Parathyroid adenoma (tissue), 2 donors: ENCODE measurements around the gene DLGAP1.
"Not testable (repeated sequence)": the region's sequence is repeated elsewhere in the genome, so short reads cannot be mapped to it uniquely, and the experiment has no call there.

Experiments used
- H2AFZ ChIP-seq: fragments of 300-600 bp; sonication (generic); one replicate; pipeline ENCODE4 v1.7.0; 2017; ENCODE audit warnings: antibody characterized with exemption, mild to moderate bottlenecking
- H3K27ac ChIP-seq: fragments of 300-600 bp; sonication (generic); one replicate; pipeline ENCODE4 v1.7.0; 2017
- H3K27me3 ChIP-seq: fragments of 300-600 bp; sonication (generic); one replicate; pipeline ENCODE4 v1.7.0; 2017; ENCODE audit warnings: low read length; ENCODE audit not compliant: control insufficient read depth, insufficient read depth
- H3K36me3 ChIP-seq: fragments of 300-600 bp; sonication (generic); one replicate; pipeline ENCODE4 v1.7.0; 2017; ENCODE audit warnings: low read length; ENCODE audit not compliant: control insufficient read depth, insufficient read depth
- H3K4me1 ChIP-seq: fragments of 300-600 bp; sonication (generic); one replicate; pipeline ENCODE4 v1.7.0; 2017; ENCODE audit warnings: control low read depth
- H3K4me2 ChIP-seq: fragments of 300-600 bp; sonication (generic); one replicate; pipeline ENCODE4 v1.7.0; 2017; ENCODE audit warnings: low read length
- H3K4me3 ChIP-seq: fragments of 300-600 bp; sonication (generic); one replicate; pipeline ENCODE4 v1.7.0; 2017; ENCODE audit warnings: low read depth, low read length
- H3K79me2 ChIP-seq: fragments of 300-600 bp; sonication (generic); one replicate; pipeline ENCODE4 v1.7.0; 2017; ENCODE audit warnings: control low read depth
- H3K9ac ChIP-seq: fragments of 300-600 bp; sonication (generic); one replicate; pipeline ENCODE4 v1.7.0; 2017; ENCODE audit warnings: mild to moderate bottlenecking
- H3K9me3 ChIP-seq: fragments of 300-600 bp; sonication (generic); one replicate; pipeline ENCODE4 v1.7.0; 2017; ENCODE audit warnings: low read length; ENCODE audit not compliant: control insufficient read depth
- CTCF ChIP-seq: fragments of 300-600 bp; sonication (generic); IDR thresholded peaks from one replicate; pipeline ENCODE4 v1.7.0; 2017; ENCODE audit warnings: antibody characterized with exemption, mild to moderate bottlenecking
- donor health status: primary hyperparathyroidism.

Gene DLGAP1

DNA sequence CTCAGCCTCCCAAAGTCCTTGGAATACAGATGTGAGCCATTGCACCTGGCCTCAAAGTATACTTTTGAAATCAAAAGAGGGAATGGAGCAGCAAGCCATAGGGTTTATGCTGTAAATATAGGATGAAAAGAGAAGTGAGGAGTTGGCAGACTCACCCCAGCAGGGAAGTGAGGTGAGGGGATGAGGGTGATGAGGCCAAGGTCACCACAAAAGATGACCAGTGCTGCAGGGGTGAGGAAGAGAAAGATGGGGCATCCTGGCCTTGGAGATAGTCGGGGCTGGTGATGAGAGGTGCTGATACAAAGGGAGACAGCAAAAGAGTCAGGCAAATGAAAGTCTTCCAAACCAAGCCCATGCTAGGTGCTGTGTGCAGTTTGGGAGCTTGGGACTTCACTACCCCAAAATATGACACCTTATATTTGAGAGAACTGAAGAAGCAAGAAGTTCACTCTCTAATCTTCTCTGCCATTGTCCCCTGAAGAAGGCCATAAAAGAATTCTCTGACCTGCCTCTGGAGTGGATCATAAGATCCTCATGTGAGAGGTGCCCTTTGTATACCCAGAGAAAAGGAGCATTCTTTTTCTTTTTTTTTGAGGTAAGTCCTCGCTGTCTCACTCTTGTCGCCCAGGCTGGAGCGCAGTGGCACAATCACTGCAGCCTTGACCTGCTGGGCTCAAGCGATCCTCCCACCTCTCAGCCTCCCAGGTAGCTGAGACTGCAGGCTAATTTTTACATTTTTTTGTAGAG is 974.1 kb downstream of the DLGAP1 start:
- H3K27me3 ChIP-seq = no peaks in the 10 kb centered on the region
- no peak overlapping the region for H3K9ac ChIP-seq
- H3K4me2 ChIP-seq = no peak overlapping the region
- H3K79me2 ChIP-seq = no peaks in the 10 kb centered on the region
- no peaks in the 10 kb centered on the region for H3K36me3 ChIP-seq
- no peak overlapping the region for H2AFZ ChIP-seq
- H3K4me3 ChIP-seq = no peak overlapping the region
- no peaks in the 10 kb centered on the region for H3K9me3 ChIP-seq
- no peaks in the 10 kb centered on the region for H3K4me1 ChIP-seq
- no peak for TF ChIP-seq CTCF
- H3K27ac ChIP-seq = no peak overlapping the region

- no peak overlapping the region for H3K27ac ChIP-seq
- no peaks in the 10 kb centered on the region for H3K36me3 ChIP-seq
- no peak for TF ChIP-seq CTCF
- H3K4me3 ChIP-seq = no peak overlapping the region
- H3K9me3 ChIP-seq = no peaks in the 10 kb centered on the region
- no peaks in the 10 kb centered on the region for H3K4me1 ChIP-seq
- H3K9ac ChIP-seq = no peak overlapping the region
- no peaks in the 10 kb centered on the region for H3K27me3 ChIP-seq
- H3K4me2 ChIP-seq = no peak overlapping the region
- H2AFZ ChIP-seq = no peak overlapping the region
- H3K79me2 ChIP-seq = no peaks in the 10 kb centered on the region
Observed at GRCh38 chr18:3479978-3480509, 975.1 kb downstream of the DLGAP1 start.

- no peak for TF ChIP-seq CTCF
Observed at GRCh38 chr18:3478262-3478978, 976.7 kb downstream of the DLGAP1 start.

GRCh38 chr18:3472681-3473544 is 982.2 kb downstream of the DLGAP1 start:
- Histone ChIP-seq H3K79me2 (no peaks in the 10 kb centered on the region), H3K9me3 (no peaks in the 10 kb centered on the region), H3K27ac (no peak overlapping the region), H3K4me2 (no peak overlapping the region), H2AFZ (no peak overlapping the region), H3K4me1 (no peaks in the 10 kb centered on the region), H3K4me3 (no peak overlapping the region), H3K9ac (no peak overlapping the region), H3K27me3 (no peaks in the 10 kb centered on the region), H3K36me3 (no peaks in the 10 kb centered on the region)
- TF ChIP-seq CTCF = no peak

More at GRCh38 chr18:3478262-3478978, 976.7 kb downstream of the DLGAP1 start:
- no peaks in the 10 kb centered on the region for H3K9me3 ChIP-seq
- no peak overlapping the region for H2AFZ ChIP-seq
- H3K79me2 ChIP-seq = no peaks in the 10 kb centered on the region
- no peaks in the 10 kb centered on the region for H3K4me1 ChIP-seq
- no peaks in the 10 kb centered on the region for H3K27me3 ChIP-seq
- no peak overlapping the region for H3K27ac ChIP-seq
- H3K4me3 ChIP-seq = no peak overlapping the region
- H3K9ac ChIP-seq = no peak overlapping the region
- no peak overlapping the region for H3K4me2 ChIP-seq
- no peaks in the 10 kb centered on the region for H3K36me3 ChIP-seq

DNA sequence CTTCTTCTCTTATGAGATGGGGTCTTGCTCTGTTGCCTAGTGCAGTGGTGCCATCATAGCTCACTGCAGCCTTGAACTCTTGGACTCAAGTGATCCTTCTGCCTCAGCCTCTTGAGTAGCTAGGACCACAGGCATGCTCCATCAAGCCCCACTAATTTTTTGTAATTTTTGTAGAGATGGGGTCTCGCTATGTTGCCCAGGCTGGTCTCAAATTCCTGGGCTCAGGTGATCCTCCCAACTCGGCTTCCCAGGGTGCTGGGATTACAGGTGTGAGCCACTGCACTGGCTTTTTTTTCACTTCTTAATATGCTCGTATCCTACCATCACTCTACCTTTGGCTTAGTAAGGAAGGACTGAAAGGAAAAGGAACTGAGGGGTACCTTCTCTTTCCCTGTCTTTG is 983.0 kb downstream of the DLGAP1 start:
- not testable (repeated sequence) for H3K36me3 ChIP-seq, H3K4me1 ChIP-seq, H3K79me2 ChIP-seq, H3K9ac ChIP-seq, H2AFZ ChIP-seq, H3K27ac ChIP-seq, H3K9me3 ChIP-seq, H3K27me3 ChIP-seq, H3K4me3 ChIP-seq, H3K4me2 ChIP-seq
